Endothelial cell of hepatic sinusoid (primary cell): Measurements from ENCODE around the gene RNF10.
"Not testable (repeated sequence)": the region's sequence is repeated elsewhere in the genome, so short reads cannot be mapped to it uniquely, and the experiment has no call there.

Experiments used
- in situ Hi-C: cut with HindIII; loops from 2 replicates; pipeline ENCODE4 v1.10.0; 2017; ENCODE audit warnings: low sequenced_read_pairs

Gene RNF10

DNA sequence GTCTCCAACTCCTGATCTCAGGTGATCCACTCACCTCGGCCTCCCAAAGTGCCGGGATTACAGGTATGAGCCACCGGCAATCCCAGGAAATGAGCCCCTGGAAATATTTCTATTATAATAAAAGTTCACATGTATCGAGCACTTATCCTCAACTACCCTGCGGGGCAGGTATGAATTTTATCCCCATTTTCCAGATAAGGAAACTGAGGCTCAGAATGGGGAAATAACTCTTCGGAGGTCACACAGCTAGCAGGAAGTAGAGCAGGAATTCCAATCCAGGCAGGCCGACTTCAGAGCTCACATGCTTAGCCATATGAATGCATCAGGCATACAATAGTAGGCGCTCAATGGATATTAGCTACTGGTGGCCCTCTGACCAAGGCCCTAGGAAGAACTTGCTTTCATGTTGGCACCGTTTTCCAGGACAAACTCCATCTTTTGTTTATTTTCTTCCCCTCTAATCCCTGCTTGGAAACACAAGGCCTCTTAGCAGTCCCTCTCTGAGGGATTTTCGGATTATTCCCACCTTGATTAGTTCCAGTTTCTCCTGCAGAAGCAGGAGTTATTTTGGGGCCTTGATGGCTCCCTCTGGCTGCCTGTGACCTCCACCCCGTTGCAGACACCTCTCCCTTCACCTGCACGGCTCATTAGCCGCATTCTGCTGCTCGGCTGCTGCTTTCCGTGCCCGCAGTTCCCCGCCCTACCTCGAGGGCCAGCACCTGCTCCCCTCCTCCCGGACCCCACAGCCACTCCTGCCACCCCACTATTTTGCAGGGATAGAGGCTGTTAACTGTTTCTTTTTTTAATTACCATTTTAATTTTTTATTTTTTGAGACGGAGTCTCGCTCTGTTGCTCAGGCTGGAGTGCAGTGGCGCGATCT lies 65.8 kb downstream of the RNF10 start:
- in situ Hi-C loops: loop anchor here (5.0 kb wide), 1 partner anchor 47 kb away; no protein-coding TSS in a partner anchor

DNA sequence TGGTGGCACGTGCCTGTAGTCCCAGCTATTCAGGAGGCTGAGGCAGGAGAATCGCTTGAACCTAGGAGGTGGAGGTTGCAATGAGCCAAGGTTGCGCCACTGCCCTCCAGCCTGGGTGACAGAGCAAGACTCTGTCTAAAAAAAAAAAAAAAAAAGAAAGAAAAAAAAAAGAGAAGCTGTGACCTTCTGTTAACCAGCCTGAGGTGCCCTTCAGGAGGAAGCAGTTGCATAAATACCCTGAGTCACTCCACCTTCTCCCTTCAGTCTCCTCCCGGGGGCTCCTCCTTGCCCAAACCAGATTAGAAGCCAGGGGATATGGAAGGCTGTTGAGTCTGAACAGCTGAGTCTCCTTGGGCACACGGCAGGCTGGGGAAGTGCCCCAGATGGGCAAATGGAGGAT lies 68.3 kb downstream of the RNF10 start:
- in situ Hi-C loops: loop anchor here (5.0 kb wide), 1 partner anchor 45 kb away; no protein-coding TSS in a partner anchor

DNA sequence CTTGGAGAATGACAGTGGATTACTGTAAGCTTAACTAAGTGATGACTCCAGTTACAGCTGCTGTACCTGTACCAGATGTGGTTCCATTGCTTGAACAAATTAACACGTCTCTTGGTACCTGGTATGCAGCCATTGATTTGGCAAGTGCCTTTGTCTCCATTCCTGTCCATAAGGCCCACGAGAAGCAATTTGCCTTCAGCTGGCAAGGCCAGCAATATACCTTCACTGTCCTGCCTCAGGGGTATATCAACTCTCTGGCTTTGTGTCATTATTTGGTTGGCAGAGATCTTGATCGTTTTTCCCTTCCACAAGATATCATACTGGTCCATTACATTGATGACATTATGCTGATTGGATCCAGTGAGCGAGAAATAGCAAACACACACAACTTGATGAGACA lies 76.4 kb downstream of the RNF10 start:
- in situ Hi-C loops: no loop called here

DNA sequence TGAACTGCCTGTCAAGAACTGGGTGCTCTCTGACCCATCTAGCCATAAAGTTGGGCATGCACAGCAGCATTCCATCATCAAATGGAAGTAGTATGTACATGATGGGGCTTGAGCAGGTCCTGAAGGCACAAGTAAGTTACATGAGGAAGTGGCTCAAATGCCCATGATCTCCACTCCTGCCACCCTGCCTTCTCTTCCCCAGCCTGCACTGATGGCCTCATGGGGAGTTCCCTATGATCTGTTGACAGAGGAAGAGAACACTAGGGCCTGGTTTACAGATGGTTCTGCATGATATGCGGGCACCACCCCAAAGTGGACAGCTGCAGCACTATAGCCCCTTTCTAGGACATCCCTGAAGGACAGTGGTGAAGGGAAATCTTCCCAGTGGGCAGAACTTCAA lies 77.4 kb downstream of the RNF10 start:
- in situ Hi-C loops: not testable (repeated sequence)

DNA sequence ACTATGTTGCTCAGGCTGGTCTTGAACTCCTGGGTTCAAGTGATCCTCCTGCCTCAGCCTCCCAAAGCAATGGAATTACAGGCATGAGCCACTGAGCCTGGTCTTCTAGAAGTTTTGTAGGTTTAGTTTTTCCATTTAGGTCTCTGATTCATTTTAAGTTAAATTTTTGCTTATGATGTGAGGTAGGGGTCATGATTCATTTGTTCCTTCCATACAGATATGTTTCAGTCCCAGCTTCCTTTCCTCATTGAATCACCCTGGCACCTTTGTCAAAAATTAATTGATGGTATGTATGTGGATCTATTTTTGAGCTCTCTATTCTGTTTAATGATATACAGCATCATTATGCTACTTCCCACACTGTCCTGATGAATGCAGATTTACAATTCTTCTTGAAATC lies 80.7 kb downstream of the RNF10 start:
- in situ Hi-C loops: no loop called here

DNA sequence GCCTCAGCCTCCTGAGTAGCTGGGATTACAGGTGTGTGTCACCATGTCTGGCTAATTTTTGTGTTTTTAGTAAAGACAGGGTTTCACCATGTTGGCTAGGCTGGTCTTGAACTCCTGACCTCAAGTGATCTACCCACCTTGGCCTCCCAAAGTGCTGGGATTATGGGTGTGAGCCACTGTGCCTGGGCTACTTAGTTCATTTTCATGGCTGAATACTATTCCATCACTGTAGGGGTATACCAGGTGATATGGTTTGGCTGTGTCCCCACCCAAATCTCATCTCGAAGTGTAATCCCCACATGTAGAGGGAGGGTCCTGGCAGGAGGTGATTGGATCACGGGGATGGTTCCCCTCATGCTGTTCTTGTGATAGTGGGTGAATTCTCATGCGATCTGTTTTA lies 83.0 kb downstream of the RNF10 start:
- in situ Hi-C loops: not testable (repeated sequence)

DNA sequence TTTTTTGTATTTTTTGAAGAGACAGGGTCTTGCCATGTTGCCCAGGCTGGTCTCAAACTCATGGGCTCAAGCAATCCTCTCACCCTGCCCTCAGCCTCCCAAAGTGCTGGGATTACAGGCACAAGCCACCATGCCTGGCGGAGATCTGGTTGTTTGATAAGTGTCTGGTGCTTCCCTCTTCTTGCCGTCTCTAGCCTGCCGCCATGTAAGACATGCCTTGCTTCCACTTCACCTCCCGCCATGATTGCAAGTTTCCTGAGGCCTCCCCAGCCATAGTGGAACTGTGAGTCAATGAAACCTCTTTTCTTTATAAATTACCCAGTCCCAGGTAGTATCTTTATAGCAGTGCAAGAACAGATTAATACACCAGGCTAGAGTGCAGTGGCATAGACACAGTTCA lies 83.6 kb downstream of the RNF10 start:
- in situ Hi-C loops: not testable (repeated sequence)

DNA sequence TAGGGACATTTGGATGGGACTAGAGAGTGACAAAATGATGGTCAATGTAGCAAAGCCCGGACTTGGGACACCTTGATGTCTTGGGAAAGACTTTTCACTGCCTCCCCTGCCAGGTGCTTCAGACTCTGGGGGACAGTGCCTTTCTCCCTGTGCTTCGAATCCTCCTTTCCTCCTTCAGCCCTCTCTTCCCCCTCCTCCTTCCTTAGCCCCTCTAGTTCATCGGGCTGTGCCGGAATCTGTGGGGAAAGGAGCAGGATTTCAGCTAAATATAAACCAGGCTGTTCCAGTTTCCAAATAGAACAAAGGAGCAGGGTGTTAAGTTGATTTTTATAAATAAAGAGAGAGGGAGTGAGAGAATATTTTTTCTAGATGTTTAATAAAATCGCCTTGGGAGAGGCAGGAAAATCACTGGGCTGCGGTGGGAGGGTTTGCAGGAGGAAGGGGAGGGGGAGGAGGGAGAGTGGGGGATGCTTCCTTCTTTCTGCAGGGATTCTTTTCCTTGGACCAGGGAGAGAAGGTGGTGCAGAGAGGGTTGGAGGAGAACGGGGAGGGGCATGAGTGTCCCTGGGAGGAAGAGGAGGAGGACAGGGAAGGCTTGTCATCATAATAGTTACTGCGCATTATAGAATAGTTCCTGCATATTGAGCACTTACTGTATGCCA lies 84.9 kb downstream of the RNF10 start:
- in situ Hi-C loops: no loop called here

DNA sequence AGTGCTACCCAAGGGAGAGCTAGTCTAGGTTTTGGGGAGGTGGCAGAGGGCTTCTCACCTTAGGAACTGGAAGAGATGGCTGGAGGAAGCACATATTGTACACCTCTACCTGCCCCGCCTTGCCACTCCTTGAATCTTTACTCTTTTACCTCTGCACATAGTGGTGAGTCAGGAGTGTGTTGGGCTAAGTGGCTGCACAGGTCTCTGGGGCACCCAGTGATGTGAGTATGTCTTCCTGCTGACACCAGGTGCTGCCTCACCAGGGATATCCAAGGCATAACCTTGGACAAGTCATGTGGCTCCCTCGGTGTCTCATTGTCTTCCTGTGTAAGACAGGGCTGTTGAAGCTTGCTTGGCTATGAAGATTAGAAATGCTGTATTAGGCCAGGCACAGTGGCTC lies 86.5 kb downstream of the RNF10 start:
- in situ Hi-C loops: loop anchor here (10.0 kb wide), 1 partner anchor 364 kb away; no protein-coding TSS in a partner anchor

DNA sequence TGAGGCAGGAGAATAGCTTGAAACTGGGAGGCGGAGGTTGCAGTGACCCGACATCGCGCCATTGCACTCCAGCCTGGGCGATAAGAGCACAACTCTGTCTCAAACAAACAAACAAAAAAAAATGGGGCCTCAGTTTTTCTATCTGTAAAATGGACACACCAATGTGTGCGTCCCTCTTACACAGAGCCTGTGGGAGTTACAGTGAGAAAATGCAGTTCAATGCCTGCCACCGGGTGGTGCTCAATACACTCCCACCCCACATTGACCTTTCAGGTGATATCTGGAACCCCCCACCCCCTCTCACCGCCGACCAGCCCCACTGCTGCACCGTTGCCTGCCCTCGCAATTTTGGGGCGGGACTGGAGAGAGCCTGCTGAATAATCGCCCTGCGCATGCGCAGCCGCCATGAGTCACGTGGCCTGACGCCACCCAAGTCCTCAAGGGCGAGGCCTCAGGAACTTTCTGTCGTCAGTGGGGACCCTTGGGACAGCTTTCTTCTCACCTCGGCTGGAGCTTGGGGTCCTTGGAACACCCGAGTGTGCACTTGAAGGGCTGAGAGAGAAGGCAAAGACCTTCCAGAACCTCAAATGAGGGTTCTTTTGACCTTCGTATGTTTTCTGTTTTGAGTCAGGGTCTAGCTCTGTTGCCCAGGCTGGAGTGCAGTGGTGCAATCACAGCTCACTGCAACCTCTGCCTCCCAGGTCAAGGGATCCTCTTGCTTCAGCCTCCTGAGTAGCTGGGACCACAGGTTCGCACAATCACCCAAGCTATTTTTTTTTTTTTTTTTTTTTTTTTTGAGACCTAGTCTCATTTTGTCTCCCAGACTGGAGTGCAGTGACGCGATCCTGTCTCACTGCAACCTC lies 91.6 kb downstream of the RNF10 start:
- in situ Hi-C loops: loop anchor here (10.0 kb wide), 1 partner anchor 359 kb away; no protein-coding TSS in a partner anchor
